CD4-positive, alpha-beta T cell treated with Interleukin-2 at 100 ng/mL for 4 hours (primary cell): Measurements from ENCODE around the gene ETV6.

ENCODE experiments used
- DNase-seq: peaks from one replicate; pipeline ENCODE4 v3.0.0-alpha.2; 2020; ENCODE audit warnings: low spot score

Gene ETV6

GRCh38 chr12:11827091-11828061 lies 177.9 kb downstream of the ETV6 start:
- DNase-seq, result peak; percentile 17

- DNase-seq, result no peak
These were observed 180.3 kb downstream of the ETV6 start for GRCh38 chr12:11829764-11830194.

GRCh38 chr12:11830307-11830801 lies 180.9 kb downstream of the ETV6 start:
- DNase-seq, result no peak

- no peak for DNase-seq
These were observed 182.6 kb downstream of the ETV6 start for GRCh38 chr12:11832093-11832492.

GRCh38 chr12:11833174-11833895 lies 183.9 kb downstream of the ETV6 start:
- DNase-seq, result no peak

GRCh38 chr12:11834104-11834812 lies 184.8 kb downstream of the ETV6 start:
- DNase-seq, result no peak

- no peak for DNase-seq
These were observed 185.5 kb downstream of the ETV6 start for GRCh38 chr12:11834931-11835330.

- peak; percentile 33 for DNase-seq
These were observed 187.0 kb downstream of the ETV6 start for GRCh38 chr12:11836282-11837151.

GRCh38 chr12:11837216-11837934 lies 187.9 kb downstream of the ETV6 start:
- no peak for DNase-seq

- no peak for DNase-seq
These were observed 188.9 kb downstream of the ETV6 start for GRCh38 chr12:11838403-11838802.

GRCh38 chr12:11839091-11839641 lies 189.7 kb downstream of the ETV6 start:
- no peak for DNase-seq

- no peak for DNase-seq
These were observed 190.9 kb downstream of the ETV6 start for GRCh38 chr12:11840366-11840765.

- DNase-seq, result no peak
These were observed 197.0 kb downstream of the ETV6 start for GRCh38 chr12:11846488-11846887.

- no peak for DNase-seq
These were observed 198.1 kb downstream of the ETV6 start for GRCh38 chr12:11847539-11847938.

- no peak for DNase-seq
These were observed 200.5 kb downstream of the ETV6 start for GRCh38 chr12:11849757-11850504.

- no peak for DNase-seq
These were observed 203.7 kb downstream of the ETV6 start for GRCh38 chr12:11853126-11853525.

- no peak for DNase-seq
These were observed 204.6 kb downstream of the ETV6 start for GRCh38 chr12:11854011-11854499.

- DNase-seq, result no peak
These were observed 206.5 kb downstream of the ETV6 start for GRCh38 chr12:11855983-11856374.

GRCh38 chr12:11856971-11857370 lies 207.5 kb downstream of the ETV6 start:
- no peak for DNase-seq
